Calu3 (cell line): ENCODE measurements around the gene ZNF576. TPM values are rescaled to one million over a fixed set of nuclear protein-coding genes. Genes with fewer than 3 reads are reported as not detected.
"Not testable (repeated sequence)": the region's sequence is repeated elsewhere in the genome, so short reads cannot be mapped to it uniquely, and the experiment has no call there.

Source experiments
- BruUV-seq: library from RNA; stranded (reverse); fragments of 400-500 nt; replicated peaks from 2 replicates; lab custom pipeline; 2021; lab: Mats Ljungman, UMichigan
- CTCF ChIA-PET: fragments of 300-600 bp; sonication (Branson Sonifier 250); formaldehyde crosslinking; loops from one replicate; lab custom pipeline; 2022; ENCODE audit warnings: antibody characterized with exemption; lab: Charles Lee
- DNase-seq: peaks from one replicate; pipeline ENCODE4 v3.0.0; 2022
- H3K27ac Mint-ChIP-seq: one replicate; pipeline ENCODE4 v1.8.0; 2022; ENCODE audit warnings: mixed read lengths; ENCODE audit not compliant: unreplicated experiment
- H3K27me3 Mint-ChIP-seq: one replicate; pipeline ENCODE4 v1.8.0; 2022; ENCODE audit warnings: mixed read lengths; ENCODE audit not compliant: unreplicated experiment
- H3K36me3 Mint-ChIP-seq: one replicate; pipeline ENCODE4 v1.8.0; 2022; ENCODE audit warnings: mild to moderate bottlenecking, moderate library complexity, mixed read lengths; ENCODE audit not compliant: insufficient read depth, unreplicated experiment
- H3K4me1 Mint-ChIP-seq: one replicate; pipeline ENCODE4 v1.8.0; 2022; ENCODE audit warnings: mild to moderate bottlenecking, low read depth, mixed read lengths; ENCODE audit not compliant: unreplicated experiment
- H3K4me3 Mint-ChIP-seq: one replicate; pipeline ENCODE4 v1.8.0; 2022; ENCODE audit warnings: mild to moderate bottlenecking, low read depth, moderate library complexity, mixed read lengths; ENCODE audit not compliant: unreplicated experiment
- H3K9me3 Mint-ChIP-seq: one replicate; pipeline ENCODE4 v1.8.0; 2022; ENCODE audit warnings: low read depth, mixed read lengths; ENCODE audit not compliant: unreplicated experiment
- CTCF ChIP-seq: fragments of 200-600 bp; IDR thresholded peaks from one replicate; pipeline ENCODE4 v1.8.0; 2022; ENCODE audit warnings: antibody characterized with exemption; ENCODE audit not compliant: unreplicated experiment
- intact Hi-C: fragments of 100-400 bp; cut with micrococcal nuclease; formaldehyde crosslinking; loops from one replicate; pipeline ENCODE4 v1.10.0; 2022; ENCODE audit not compliant: unreplicated experiment
- total RNA-seq: library from RNA; stranded (reverse); gene quantifications from 2 replicates; pipeline ENCODE4 v1.2.3, GENCODE V29; 2022

ZNF576 gene
- total RNA-seq, 1 experiment from 2014 or later: 20.7 TPM

GRCh38 chr19:43634506-43634871 lies 38.1 kb downstream of the ZNF576 start:
- no TSS peak for BruUV-seq
- Mint-ChIP-seq H3K36me3 (peaks cover 15% of the 10 kb centered on the region), H3K27ac (no peak overlapping the region), H3K4me3 (no peak overlapping the region), H3K4me1 (peaks cover 9% of the 10 kb centered on the region), H3K27me3 (peaks cover 22% of the 10 kb centered on the region), H3K9me3 (no peaks in the 10 kb centered on the region)
- intact Hi-C loops: no loop called here
- CTCF ChIA-PET: interaction anchor here (1.1 kb wide), 1 partner anchor 79 kb away, joined by 3 read pairs; no protein-coding TSS in a partner anchor
- no peak for TF ChIP-seq CTCF
- DNase-seq: no peak

GRCh38 chr19:43634872-43635560 lies 38.6 kb downstream of the ZNF576 start:
- no peak for DNase-seq
- CTCF ChIA-PET: interaction anchor here (1.2 kb wide), 1 partner anchor 33 kb away, joined by 3 read pairs; no protein-coding TSS in a partner anchor
- intact Hi-C loops: no loop called here
- H3K36me3 Mint-ChIP-seq: peaks cover 17% of the 10 kb centered on the region
- no peak for TF ChIP-seq CTCF
- peaks cover 9% of the 10 kb centered on the region for H3K4me1 Mint-ChIP-seq
- BruUV-seq: no TSS peak
- no peak overlapping the region for H3K27ac Mint-ChIP-seq
- H3K4me3 Mint-ChIP-seq: no peak overlapping the region
- H3K27me3 Mint-ChIP-seq: peaks cover 25% of the 10 kb centered on the region
- no peaks in the 10 kb centered on the region for H3K9me3 Mint-ChIP-seq

DNA sequence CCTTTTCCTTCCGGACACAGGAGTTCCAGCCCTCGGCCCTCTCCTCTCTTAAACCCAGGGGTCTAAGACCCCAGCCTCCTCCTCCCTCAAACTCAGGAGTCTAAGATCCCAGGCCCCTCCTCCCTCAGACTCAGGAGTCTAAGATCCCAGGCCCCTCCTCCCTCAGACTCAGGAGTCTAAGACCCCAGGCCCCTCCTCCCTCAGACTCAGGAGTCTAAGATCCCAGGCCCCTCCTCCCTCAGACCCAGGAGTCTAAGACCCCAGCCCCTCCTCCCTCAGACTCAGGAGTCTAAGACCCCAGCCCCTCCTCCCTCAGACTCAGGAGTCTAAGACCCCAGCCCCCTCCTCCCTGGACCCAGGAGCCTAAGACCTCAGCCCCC lies 39.2 kb downstream of the ZNF576 start:
- BruUV-seq, intact Hi-C loops, H3K27ac Mint-ChIP-seq, H3K9me3 Mint-ChIP-seq, H3K4me3 Mint-ChIP-seq, DNase-seq: not testable (repeated sequence)
- Mint-ChIP-seq H3K27me3 (peaks cover 31% of the 10 kb centered on the region), H3K4me1 (peaks cover 13% of the 10 kb centered on the region), H3K36me3 (peaks cover 22% of the 10 kb centered on the region)
- CTCF ChIA-PET: interaction anchor here (1.2 kb wide), 1 partner anchor 32 kb away, joined by 3 read pairs; no protein-coding TSS in a partner anchor

GRCh38 chr19:43636121-43636683 lies 39.8 kb downstream of the ZNF576 start:
- CTCF ChIA-PET: interaction anchor here (1.2 kb wide), 1 partner anchor 32 kb away, joined by 3 read pairs; no protein-coding TSS in a partner anchor
- H3K9me3 Mint-ChIP-seq: no peaks in the 10 kb centered on the region
- intact Hi-C loops: no loop called here
- no peak for DNase-seq
- TF ChIP-seq CTCF: no peak
- no TSS peak for BruUV-seq
- H3K4me3 Mint-ChIP-seq: no peak overlapping the region
- peaks cover 37% of the 10 kb centered on the region for H3K27me3 Mint-ChIP-seq
- no peak overlapping the region for H3K27ac Mint-ChIP-seq
- peaks cover 28% of the 10 kb centered on the region for H3K36me3 Mint-ChIP-seq
- H3K4me1 Mint-ChIP-seq: peaks cover 19% of the 10 kb centered on the region
